A549 (cell line): ENCODE results near the gene TRIM26. TPM values are rescaled to one million over a fixed set of nuclear protein-coding genes. Genes with fewer than 3 reads are reported as not detected.

Experiments used
- ATAC-seq, 2 experiments: fragments of 200-7000 bp in 1 of 2; fragments of >200 bp in 1 of 2; cut with Nextera tagmentation in 1 of 2; cut with Tn5 transposase in 1 of 2; 3 replicates each; pipeline versions ENCODE4 v1.8.0 to v1.9.1; 2018 to 2020; ENCODE audit warnings: mild to moderate bottlenecking in 1 of 2, moderate library complexity in 1 of 2
- CTCF ChIA-PET: fragments of 300-600 bp; sonication (Branson Sonifier 250); formaldehyde crosslinking; extraction: SDS; loops from one replicate; lab custom pipeline; 2021; ENCODE audit warnings: antibody characterized with exemption, inconsistent platforms; lab: Yijun Ruan, JAX
- POLR2A ChIA-PET: fragments of 350-600 bp; formaldehyde crosslinking; extraction: SDS; loops from one replicate; lab custom pipeline; 2021; ENCODE audit warnings: antibody characterized with exemption, inconsistent platforms; lab: Yijun Ruan, JAX
- DNase-seq, 2 experiments: peaks; one replicate each; pipeline versions ENCODE4 v3.0.0 to v3.0.0-alpha.2; 2011 to 2016; ENCODE audit warnings: low read depth in 1 of 2, low spot score in 1 of 2
- FAIRE-seq: peaks from 2 replicates; lab custom pipeline; 2011; peaks lifted over from hg19 to GRCh38; lab: Jason Lieb, UNC
- H3K27ac ChIP-seq, 2 experiments: fragments of >200 bp; sonication (Bioruptor Twin); formaldehyde crosslinking; 3 replicates each; pipeline ENCODE4 v1.5.1; 2016 to 2017
- H3K4me1 ChIP-seq: fragments of >200 bp; sonication (Bioruptor Twin); formaldehyde crosslinking; 3 replicates; pipeline ENCODE4 v1.6.1; 2016
- H3K4me2 ChIP-seq: fragments of >200 bp; sonication (Bioruptor Twin); formaldehyde crosslinking; 3 replicates; pipeline ENCODE4 v1.6.1; 2016
- H3K4me3 ChIP-seq: fragments of >200 bp; sonication (Bioruptor Twin); formaldehyde crosslinking; 3 replicates; pipeline ENCODE4 v1.5.1; 2016
- H3K9me3 ChIP-seq: fragments of >200 bp; sonication (Bioruptor Twin); formaldehyde crosslinking; 3 replicates; pipeline ENCODE4 v1.6.1; 2016
- BHLHE40 ChIP-seq: IDR thresholded peaks from 2 replicates; pipeline ENCODE4 v1.6.1; 2012; ENCODE audit warnings: low read depth, low read length, inconsistent platforms
- CBX8 ChIP-seq: fragments of 200-600 bp; sonication (generic); IDR thresholded peaks from 2 replicates; pipeline ENCODE4 v1.6.1; 2016
- CTCF ChIP-seq: fragments of >200 bp; sonication (Bioruptor Twin); formaldehyde crosslinking; IDR thresholded peaks from 3 replicates; pipeline ENCODE4 v1.5.1; 2016
- EHF ChIP-seq: fragments of 250-450 bp; sonication (Bioruptor Pico); IDR thresholded peaks from 2 replicates; pipeline ENCODE4 v1.5.0; 2020; ENCODE audit warnings: mild to moderate bottlenecking
- EP300 ChIP-seq, 2 experiments: fragments of >200 bp; sonication (Bioruptor Twin); formaldehyde crosslinking; IDR thresholded peaks; 2 replicates in 1 of 2; 3 replicates in 1 of 2; pipeline ENCODE4 v1.6.1; 2016 to 2017
- ESRRA ChIP-seq: fragments of 150-350 bp; IDR thresholded peaks from 2 replicates; pipeline ENCODE4 v1.6.1; 2014; ENCODE audit warnings: mild to moderate bottlenecking, low read length, borderline replicate concordance
- FOSB ChIP-seq: fragments of 250-450 bp; sonication (Bioruptor Pico); IDR thresholded peaks from 2 replicates; pipeline ENCODE4 v1.5.0; 2020; ENCODE audit warnings: mild to moderate bottlenecking, moderate library complexity
- FOXS1 ChIP-seq: fragments of 250-450 bp; sonication (Bioruptor Pico); IDR thresholded peaks from 2 replicates; pipeline ENCODE4 v1.5.0; 2020; ENCODE audit warnings: mild to moderate bottlenecking, moderate library complexity
- GATA3 ChIP-seq: IDR thresholded peaks from 2 replicates; pipeline ENCODE4 v1.6.1; 2012; ENCODE audit warnings: borderline replicate concordance
- HDAC2 ChIP-seq: fragments of 200-600 bp; sonication (generic); IDR thresholded peaks from 2 replicates; pipeline ENCODE4 v1.6.1; 2016
- HMGXB4 ChIP-seq: fragments of 250-450 bp; sonication (Bioruptor Pico); IDR thresholded peaks from 2 replicates; pipeline ENCODE4 v1.5.0; 2021; ENCODE audit warnings: mild to moderate bottlenecking, moderate library complexity, borderline replicate concordance
- HOXB13 ChIP-seq: fragments of 250-450 bp; sonication (Bioruptor Pico); IDR thresholded peaks from 2 replicates; pipeline ENCODE4 v1.5.0; 2020; ENCODE audit warnings: low read depth, mild to moderate bottlenecking, moderate library complexity
- KDM5A ChIP-seq: fragments of 200-600 bp; sonication (generic); IDR thresholded peaks from 2 replicates; pipeline ENCODE4 v1.6.1; 2016; ENCODE audit warnings: antibody characterized with exemption, mild to moderate bottlenecking
- MAX ChIP-seq: IDR thresholded peaks from 2 replicates; pipeline ENCODE4 v1.6.1; 2012
- MAZ ChIP-seq: fragments of 150-350 bp; IDR thresholded peaks from 2 replicates; pipeline ENCODE4 v1.6.1; 2014; ENCODE audit warnings: antibody characterized with exemption, low read depth, low read length, borderline replicate concordance
- NR3C1 ChIP-seq: fragments of >200 bp; sonication (Bioruptor Twin); formaldehyde crosslinking; IDR thresholded peaks from 3 replicates; pipeline ENCODE4 v1.6.1; 2017
- PHF8 ChIP-seq: fragments of 200-600 bp; sonication (generic); IDR thresholded peaks from 2 replicates; pipeline ENCODE4 v1.6.1; 2016; ENCODE audit warnings: low read depth, mild to moderate bottlenecking, antibody characterized with exemption, moderate library complexity, borderline replicate concordance
- POLR2A ChIP-seq: IDR thresholded peaks from 2 replicates; pipeline ENCODE4 v1.6.1; 2012; ENCODE audit warnings: mild to moderate bottlenecking, low read length
- RAD21 ChIP-seq, 2 experiments: fragments of >200 bp in 1 of 2; sonication (Bioruptor Twin) in 1 of 2; formaldehyde crosslinking in 1 of 2; IDR thresholded peaks in 1 of 2; conservative IDR thresholded peaks in 1 of 2; 2 replicates in 1 of 2; 3 replicates in 1 of 2; pipeline ENCODE4 v1.6.1; 2012 to 2018; ENCODE audit warnings: inconsistent platforms in 1 of 2
- RFX5 ChIP-seq: fragments of 450-650 bp; IDR thresholded peaks from 2 replicates; pipeline ENCODE4 v1.7.1; 2014; ENCODE audit warnings: antibody characterized with exemption, mild to moderate bottlenecking, moderate library complexity
- SMC3 ChIP-seq: fragments of >200 bp; sonication (Bioruptor Twin); formaldehyde crosslinking; IDR thresholded peaks from 3 replicates; pipeline ENCODE4 v1.6.1; 2018; ENCODE audit warnings: inconsistent platforms
- TP53 ChIP-seq: fragments of 250-450 bp; sonication (Bioruptor Pico); IDR thresholded peaks from 2 replicates; pipeline ENCODE4 v1.5.0; 2021; ENCODE audit warnings: mild to moderate bottlenecking, moderate library complexity
- USF2 ChIP-seq: fragments of 450-650 bp; IDR thresholded peaks from 2 replicates; pipeline ENCODE4 v1.6.1; 2014; ENCODE audit warnings: antibody characterized with exemption
- ZFP36 ChIP-seq: fragments of 450-650 bp; IDR thresholded peaks from 2 replicates; pipeline ENCODE4 v1.6.1; 2014; ENCODE audit warnings: borderline replicate concordance; ENCODE audit not compliant: partially characterized antibody
- WGBS: methylation state at CpG from one replicate; pipeline ENCODE4 v1.1.6; 2017; ENCODE audit errors: missing lambda C conversion rate; 5-methylcytosine and 5-hydroxymethylcytosine counted together
- polyA plus RNA-seq, 4 experiments: library from polyadenylated mRNA; depleted of rRNA in 3 of 4; stranded (reverse); fragments of >200 nt; fragmentation: RNase III in 1 of 4; extraction: RNeasy Plus Mini Kit Qiagen cat#74134 plus additional on column Dnase treatment in 1 of 4; gene quantifications; 2 replicates in 3 of 4; 3 replicates in 1 of 4; pipeline ENCODE4 v1.2.3, GENCODE V29; 2011 to 2017

The TRIM26 gene
- polyA plus RNA-seq, 2 of the 4 experiments (the other 2 are of a cell fraction) = 30.4 TPM

- DNase-seq (no peak), FAIRE-seq (no peak), ATAC-seq (no peak)
- Histone ChIP-seq H3K4me1 (no peaks in the 10 kb centered on the region), H3K9me3 (no peaks in the 10 kb centered on the region), H3K4me3 (no peak overlapping the region), H3K4me2 (no peak overlapping the region), H3K27ac (no peak overlapping the region)
- 70% methylated on average over 3 of the region's 3 CpGs for WGBS
- POLR2A ChIA-PET = no interaction called here
- CTCF ChIA-PET = no interaction called here
- TF ChIP-seq CBX8 = no peak
- TF ChIP-seq, all 56 proteins: peak for 0
Measured at GRCh38 chr6:30244560-30244959, 31.4 kb upstream of the TRIM26 start.

GRCh38 chr6:30238178-30238795, 25.1 kb upstream of the TRIM26 start:
- H3K9me3 ChIP-seq = no peaks in the 10 kb centered on the region
- POLR2A ChIA-PET = interaction anchor here (1.1 kb wide), 2 partner anchors 21 to 25 kb away, joined by 3 to 4 read pairs; partner anchors contain the start of gene TRIM26
- no peak for TF ChIP-seq MAZ
- peak; percentile 44 to 65; a peak in 4 of 5 replicates for TF ChIP-seq RAD21 (conservative IDR thresholded peaks at IDR 0.05 in 1 of 2, IDR thresholded peaks at IDR 0.05 in 1 of 2)
- no peak for TF ChIP-seq FOSB
- no peak for TF ChIP-seq RFX5
- TF ChIP-seq CTCF = peak; percentile 52
- TF ChIP-seq SMC3 = peak; percentile 47
- TF ChIP-seq ESRRA = no peak
- no peak for TF ChIP-seq EP300 (IDR thresholded peaks at IDR 0.05)
- TF ChIP-seq PHF8 = no peak
- peak; percentile 31 to 50 for DNase-seq
- H3K27ac ChIP-seq = no peak overlapping the region
- H3K4me3 ChIP-seq = no peak overlapping the region
- CTCF ChIA-PET = interaction anchor here (0.5 to 3.5 kb wide), 16 partner anchors 10 to 898 kb away, joined by 3 to 18 read pairs (median 4); no protein-coding TSS in a partner anchor
- H3K4me1 ChIP-seq = no peaks in the 10 kb centered on the region
- ATAC-seq = peak; percentile 91 to 93
- WGBS = 2% methylated on average over 6 of the region's 6 CpGs
- no peak for FAIRE-seq
- H3K4me2 ChIP-seq = no peak overlapping the region

GRCh38 chr6:30234356-30234755, 21.1 kb upstream of the TRIM26 start:
- no peak overlapping the region for H3K4me3 ChIP-seq
- no peaks in the 10 kb centered on the region for H3K9me3 ChIP-seq
- no peak for ATAC-seq
- no peaks in the 10 kb centered on the region for H3K4me1 ChIP-seq
- TF ChIP-seq HDAC2 = no peak
- no peak for TF ChIP-seq NR3C1
- no peak for TF ChIP-seq TP53 (CRISPR knock-in tag)
- TF ChIP-seq EP300 (IDR thresholded peaks at IDR 0.05) = no peak
- TF ChIP-seq HMGXB4 (CRISPR knock-in tag) = no peak
- TF ChIP-seq SMC3 = no peak
- no peak for TF ChIP-seq EHF (CRISPR knock-in tag)
- no peak for TF ChIP-seq MAZ
- no peak for TF ChIP-seq HOXB13 (CRISPR knock-in tag)
- no peak for TF ChIP-seq MAX
- no peak for TF ChIP-seq FOXS1 (CRISPR knock-in tag)
- TF ChIP-seq BHLHE40 = no peak
- TF ChIP-seq GATA3 = no peak
- TF ChIP-seq POLR2A = no peak
- TF ChIP-seq KDM5A = no peak
- no peak for TF ChIP-seq CBX8
- TF ChIP-seq ZFP36 = no peak
- TF ChIP-seq USF2 = no peak
- H3K27ac ChIP-seq = no peak overlapping the region
- no peak for DNase-seq
- no peak overlapping the region for H3K4me2 ChIP-seq
- FAIRE-seq = no peak
- 3% methylated on average over 2 of the region's 2 CpGs for WGBS
- ChIA-PET CTCF (interaction anchor here (1.2 kb wide), 1 partner anchor 15 kb away, joined by 4 read pairs; no protein-coding TSS in a partner anchor), POLR2A (no interaction called here)
